Amniotic epithelial cell (primary cell): ENCODE measurements around the gene CYP2A13.
"Not testable (repeated sequence)": the region's sequence is repeated elsewhere in the genome, so short reads cannot be mapped to it uniquely, and the experiment has no call there.

Experiments
- DNase-seq: peaks from one replicate; pipeline ENCODE4 v3.0.0-alpha.2; 2010; ENCODE audit warnings: low read depth

The CYP2A13 gene, protein sequence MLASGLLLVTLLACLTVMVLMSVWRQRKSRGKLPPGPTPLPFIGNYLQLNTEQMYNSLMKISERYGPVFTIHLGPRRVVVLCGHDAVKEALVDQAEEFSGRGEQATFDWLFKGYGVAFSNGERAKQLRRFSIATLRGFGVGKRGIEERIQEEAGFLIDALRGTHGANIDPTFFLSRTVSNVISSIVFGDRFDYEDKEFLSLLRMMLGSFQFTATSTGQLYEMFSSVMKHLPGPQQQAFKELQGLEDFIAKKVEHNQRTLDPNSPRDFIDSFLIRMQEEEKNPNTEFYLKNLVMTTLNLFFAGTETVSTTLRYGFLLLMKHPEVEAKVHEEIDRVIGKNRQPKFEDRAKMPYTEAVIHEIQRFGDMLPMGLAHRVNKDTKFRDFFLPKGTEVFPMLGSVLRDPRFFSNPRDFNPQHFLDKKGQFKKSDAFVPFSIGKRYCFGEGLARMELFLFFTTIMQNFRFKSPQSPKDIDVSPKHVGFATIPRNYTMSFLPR

DNA sequence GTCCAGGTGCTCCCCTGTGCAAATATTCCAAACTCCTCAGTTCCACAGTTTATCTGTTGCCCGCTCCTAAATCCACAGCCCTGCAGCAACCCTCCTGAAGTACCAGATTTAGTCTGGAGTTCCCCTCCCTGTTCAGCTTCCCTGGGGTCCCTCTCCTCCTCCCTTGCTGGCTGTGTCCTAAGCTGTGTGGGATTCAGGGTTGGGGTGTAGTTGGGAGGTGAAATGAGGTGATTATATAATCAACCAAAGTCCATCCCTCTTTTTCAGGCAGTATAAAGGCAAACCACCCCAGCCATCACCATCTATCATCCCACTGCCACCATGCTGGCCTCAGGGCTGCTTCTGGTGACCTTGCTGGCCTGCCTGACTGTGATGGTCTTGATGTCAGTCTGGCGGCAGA is at the start of gene CYP2A13:
TSS of gene CYP2A13 (plus strand) at position 301 of the 400 bp plus-strand sequence. CDS start at position 322, 21 bp downstream.
- DNase-seq, result no peak

DNA sequence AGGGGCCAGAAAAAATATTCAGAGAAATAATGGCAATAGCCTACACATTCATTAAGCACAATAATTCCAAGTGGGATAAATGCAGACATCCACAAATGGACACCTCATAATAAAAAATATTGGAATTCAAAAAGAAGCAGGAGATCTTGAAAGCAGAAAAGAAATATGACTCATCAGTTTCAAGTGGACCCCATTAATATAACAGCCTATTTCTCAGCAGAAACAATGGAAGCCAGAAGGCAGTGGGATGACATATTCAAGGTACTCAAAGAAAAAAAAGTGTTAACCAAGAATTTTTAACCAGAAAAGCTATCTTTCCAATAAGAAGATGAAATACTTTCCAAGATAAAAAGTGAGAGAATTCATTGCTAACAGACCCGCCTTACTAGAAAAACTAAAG is 48.4 kb upstream of the CYP2A13 start:
- no peak for DNase-seq

DNA sequence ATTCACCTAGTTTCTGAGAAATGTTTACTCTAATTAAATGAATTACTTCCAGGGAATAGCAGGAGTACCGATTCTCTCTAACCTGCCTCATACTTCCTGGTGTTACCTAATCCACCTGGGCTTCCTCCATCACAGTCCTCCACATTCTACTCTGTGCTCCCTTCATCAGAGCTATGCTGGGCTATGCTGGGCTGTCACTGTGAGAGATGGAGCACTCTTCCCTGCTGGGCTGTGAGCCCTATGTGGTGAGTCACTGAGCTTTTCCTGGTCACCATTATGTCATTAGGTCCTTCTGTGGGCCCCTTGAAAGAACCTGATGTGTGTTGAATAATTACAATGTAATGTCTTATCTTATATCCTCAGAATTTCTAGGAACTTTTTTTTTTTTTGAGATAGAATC is 43.2 kb upstream of the CYP2A13 start:
- not testable (repeated sequence) for DNase-seq

DNA sequence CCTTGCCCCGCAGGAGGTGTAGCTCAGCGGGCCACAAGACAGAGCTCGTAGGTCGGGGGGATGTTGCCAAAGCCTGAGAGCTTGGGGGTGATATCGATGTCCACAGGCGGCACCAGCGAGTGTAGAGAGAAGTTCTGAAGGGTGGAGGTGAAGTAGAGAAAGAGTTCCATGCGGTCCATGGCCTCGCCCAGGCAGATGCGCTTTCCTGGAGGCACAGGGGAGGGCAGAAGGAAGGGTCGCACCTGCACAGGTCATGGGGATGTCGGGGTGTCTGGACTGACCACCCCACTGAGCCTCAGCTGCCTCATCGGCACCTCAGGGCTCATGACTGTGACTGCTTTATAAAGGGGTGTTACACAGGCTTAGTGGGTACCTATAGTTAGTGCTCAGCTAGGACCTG is 37.8 kb upstream of the CYP2A13 start:
- no peak for DNase-seq

DNA sequence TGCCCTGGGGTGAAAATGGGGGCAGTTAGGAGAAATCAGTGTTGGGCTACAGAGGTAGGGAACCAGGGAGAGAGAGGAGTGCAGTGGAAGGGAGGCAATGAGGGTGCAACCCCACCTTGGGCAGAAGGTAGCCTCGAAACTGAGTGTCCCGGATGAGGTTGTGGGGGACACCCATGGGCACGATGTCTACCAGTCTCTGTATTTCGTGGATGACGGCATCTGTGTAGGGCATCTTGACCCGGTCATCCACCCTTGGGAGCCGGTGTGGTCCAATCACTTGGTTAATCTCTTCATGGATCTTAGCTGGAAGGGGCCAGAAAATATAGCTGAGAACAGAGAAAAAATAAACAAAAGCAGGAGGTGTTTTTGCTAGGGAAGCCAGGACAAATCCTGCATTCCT is 36.1 kb upstream of the CYP2A13 start:
- not testable (repeated sequence) for DNase-seq

DNA sequence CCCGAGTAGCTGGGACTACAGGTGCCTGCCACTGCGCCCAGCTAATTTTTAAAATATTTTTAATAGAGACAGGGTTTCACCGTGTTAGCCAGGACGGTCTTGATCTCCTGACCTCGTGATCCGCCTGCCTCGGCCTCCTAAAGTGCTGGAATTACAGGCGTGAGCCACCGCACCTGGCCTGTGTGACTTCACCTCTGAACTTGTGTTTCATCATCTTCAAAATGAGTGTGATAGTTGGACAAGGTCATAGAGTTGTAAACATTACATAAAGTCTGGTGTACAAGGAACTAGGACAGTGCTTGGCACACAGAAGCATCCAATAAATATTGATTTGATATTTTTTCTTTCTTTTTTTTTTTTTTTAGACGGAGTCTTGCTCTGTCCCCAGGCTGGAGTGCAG is 34.9 kb upstream of the CYP2A13 start:
- not testable (repeated sequence) for DNase-seq

DNA sequence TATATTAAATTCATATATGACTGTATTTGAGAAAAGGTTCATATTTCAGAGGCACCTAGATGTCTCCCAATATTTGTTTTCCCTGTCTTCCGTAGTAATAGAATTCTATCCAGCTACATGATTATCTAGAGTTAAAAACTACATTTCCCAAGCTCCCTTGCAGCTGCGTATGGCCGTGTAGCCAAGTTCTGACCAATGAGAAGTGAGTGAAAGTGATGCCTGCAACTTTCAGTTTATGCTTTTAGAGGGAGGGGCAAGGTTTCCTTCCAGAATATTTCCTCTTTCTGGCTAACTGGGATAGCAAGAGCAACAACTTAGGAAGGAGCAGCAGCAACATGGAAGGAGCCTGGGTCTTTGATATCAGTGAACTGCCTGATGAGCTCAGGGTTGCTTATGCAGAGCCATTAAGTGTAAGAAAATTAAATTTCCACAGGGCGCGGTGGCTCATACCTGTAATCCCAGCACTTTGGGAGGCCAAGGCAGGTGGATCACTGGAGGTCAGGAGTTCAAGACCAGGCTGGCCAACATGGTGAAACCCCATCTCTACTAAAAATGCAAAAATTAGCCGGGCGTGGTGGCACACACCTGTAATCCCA is 23.2 kb upstream of the CYP2A13 start:
- DNase-seq, result peak; percentile 43

DNA sequence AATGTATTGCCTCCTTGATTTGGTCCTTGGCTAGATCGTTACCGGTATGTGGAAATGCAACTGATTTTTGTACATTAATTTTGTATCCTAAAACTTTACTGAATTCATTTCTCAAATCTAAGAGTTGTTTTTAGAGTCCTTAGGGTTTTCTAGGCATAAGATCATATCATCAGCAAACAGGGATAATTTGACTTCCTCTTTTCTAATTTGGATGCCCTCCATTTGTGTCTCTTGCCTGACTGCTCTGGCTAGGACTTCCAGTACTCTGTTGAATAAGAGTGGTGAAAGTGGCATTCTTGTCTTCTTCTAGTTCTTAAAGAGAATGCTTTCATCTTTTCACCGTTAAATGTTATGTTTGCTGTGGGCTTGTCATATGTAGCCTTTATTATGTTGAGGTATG is 12.0 kb upstream of the CYP2A13 start:
- no peak for DNase-seq

DNA sequence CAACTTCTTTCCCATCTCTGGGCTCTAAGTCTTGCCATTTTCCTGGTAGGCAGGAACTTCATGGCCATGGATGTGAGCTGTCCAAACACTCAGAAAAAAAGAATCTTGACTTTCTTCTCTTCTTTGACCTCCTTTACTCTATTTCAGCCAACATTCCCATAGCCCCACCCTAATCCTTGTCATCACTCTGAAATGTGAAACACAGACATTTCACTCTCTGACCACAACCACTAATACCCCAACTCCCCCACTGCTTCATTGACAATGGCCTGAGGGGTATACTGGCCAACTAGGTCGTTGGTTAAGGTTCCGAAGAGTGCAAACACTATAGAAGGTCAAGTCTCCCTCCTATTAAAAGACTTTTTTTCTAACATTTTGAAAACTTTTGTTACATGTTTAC is 4.7 kb upstream of the CYP2A13 start:
- peak; percentile 1 for DNase-seq

DNA sequence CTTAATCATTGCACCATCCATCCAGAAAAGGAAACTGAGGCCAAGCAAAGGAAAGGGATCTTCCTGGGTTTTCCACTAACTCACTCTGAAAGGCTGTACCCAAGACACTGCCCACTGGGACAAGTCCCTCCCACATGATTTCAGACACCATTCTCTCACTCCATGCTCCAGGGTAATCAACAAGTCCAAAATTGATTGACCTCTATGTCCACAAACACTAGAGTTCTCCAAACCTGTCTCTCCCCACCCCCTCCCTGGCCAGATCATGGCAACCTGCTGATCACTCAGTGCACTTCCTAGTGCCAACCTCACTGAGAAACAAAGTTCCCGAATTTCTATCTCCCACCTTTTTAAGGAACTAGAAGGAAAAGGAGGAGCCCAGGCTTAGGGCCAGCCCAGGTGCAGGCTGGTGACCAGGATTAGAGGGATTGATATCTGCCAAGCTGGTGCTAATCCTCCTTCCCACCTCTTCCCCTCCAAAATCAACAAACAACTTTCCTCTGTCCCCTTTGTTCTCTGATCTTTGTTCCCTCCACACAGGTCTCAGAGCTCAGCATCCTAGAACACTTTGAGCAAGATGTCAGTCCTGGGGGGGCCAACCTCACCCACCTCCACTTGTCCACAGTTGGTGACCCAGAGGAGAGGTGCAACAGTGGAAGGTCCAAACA is 2.4 kb upstream of the CYP2A13 start:
- DNase-seq, result no peak

DNA sequence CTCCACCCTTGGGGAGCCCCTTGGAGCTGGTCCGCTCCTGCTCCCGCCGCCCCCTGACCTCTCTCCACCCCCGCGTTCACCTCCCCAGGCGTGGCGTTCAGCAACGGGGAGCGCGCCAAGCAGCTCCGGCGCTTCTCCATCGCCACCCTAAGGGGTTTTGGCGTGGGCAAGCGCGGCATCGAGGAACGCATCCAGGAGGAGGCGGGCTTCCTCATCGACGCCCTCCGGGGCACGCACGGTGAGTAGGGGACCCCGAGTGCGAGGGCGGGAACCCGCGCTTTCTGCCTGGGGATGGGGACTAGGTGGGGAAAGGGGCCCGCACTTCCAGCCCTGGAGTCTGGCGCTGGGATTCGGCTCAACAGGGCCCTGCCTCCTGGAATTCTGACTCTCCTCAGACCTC is 1.7 kb downstream of the CYP2A13 start:
- no peak for DNase-seq

DNA sequence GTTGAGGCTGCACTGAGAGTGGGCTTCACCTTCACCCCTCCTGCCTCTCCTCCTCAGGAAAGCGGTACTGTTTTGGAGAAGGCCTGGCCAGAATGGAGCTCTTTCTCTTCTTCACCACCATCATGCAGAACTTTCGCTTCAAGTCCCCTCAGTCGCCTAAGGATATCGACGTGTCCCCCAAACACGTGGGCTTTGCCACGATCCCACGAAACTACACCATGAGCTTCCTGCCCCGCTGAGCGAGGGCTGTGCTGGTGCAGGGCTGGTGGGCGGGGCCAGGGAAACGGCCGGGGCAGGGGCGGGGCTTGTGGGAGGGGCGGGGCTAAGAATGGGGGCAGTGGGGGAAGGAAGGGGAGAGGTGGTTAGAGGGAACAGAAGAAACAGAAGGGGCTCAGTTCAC is 7.5 kb downstream of the CYP2A13 start:
- no peak for DNase-seq

DNA sequence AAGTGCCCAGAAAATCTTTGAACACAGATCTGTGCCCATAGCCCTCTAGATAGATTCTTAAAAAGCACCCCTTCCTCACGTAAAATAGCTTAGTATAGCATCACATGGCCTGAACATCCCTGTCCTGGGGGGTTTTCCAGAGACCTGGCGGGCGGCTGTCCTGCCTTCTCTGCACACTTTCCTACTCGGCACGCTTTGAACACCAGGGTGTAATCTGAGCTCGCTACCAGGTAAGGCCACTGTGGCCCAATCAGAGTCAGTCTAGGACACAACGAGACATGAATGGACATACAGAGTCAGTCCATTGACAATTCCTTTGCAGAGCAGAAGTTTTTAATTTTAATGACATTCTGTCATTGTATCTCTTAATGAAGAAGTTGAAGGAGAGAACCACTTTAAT is 8.1 kb downstream of the CYP2A13 start:
- no peak for DNase-seq

DNA sequence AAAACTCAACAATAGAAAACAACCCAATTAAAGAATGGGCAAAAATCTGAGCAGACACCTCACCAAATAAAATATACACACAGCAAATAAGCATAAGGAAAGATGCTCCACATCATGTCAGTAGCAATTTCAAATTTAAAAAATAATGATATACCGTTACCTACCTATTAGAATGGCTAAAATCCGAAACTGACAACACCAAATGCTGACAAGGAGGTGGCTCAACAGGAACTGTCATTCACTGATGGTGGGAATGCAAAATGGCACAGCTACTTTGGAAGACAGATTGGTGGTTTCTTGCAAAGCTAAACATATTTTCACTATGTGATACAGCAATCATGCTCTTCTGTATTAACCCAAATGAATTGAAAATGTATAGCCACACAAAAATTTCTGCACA is 9.1 kb downstream of the CYP2A13 start:
- no peak for DNase-seq

DNA sequence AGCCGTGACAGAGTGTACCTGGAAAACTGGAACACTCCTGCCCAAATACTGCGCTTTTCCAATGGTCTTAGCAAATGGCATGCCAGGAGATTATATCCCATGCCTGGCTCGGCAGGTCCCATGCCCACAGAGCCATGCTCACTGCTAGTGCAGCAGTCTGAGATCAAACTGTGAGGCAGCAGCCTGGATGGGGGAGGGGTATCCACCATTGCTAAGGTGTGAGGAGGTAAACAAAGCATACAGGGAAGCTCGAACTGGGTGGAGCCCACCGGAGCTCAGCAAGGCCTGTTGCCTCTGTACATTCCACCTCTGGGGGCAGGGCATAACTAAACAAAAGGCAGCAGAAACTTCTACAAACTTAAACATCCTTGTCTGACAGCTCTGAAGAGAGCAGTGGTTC is 10.5 kb downstream of the CYP2A13 start:
- DNase-seq, result no peak

DNA sequence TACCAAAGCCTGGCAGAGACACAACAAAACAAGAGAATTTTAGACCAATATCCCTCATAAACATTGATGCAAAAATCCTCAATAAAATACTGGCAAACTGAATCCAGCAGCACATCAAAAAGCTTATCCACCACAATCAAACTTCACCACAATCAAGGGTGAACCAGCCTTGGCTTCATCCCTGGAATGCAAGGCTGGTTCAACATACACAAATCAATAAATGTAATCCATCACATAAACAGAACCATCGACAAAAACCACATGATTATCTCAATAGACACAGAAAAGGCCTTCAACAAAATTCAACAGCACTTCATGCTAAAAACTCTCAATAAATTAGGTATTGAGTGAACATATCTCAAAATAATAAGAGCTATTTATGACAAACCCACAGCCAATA is 14.0 kb downstream of the CYP2A13 start:
- not testable (repeated sequence) for DNase-seq

DNA sequence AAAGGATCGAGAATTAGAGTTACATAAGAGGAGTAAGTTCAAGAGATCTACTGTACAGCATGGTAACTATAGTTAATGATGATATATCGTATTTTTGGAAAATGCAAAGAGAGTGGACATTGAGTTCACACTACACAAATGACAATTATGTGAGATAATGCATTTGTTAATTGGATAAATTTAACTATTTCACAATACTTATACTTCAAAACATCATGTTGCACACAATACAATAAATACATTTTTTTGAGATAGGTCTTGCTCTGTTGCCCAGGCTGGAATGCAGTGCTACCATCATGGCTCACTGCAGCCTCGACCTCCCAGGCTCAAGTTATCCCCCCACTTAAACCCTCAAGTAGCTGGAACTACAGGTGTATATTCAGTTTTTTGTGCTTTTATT is 17.9 kb downstream of the CYP2A13 start:
- DNase-seq, result no peak

DNA sequence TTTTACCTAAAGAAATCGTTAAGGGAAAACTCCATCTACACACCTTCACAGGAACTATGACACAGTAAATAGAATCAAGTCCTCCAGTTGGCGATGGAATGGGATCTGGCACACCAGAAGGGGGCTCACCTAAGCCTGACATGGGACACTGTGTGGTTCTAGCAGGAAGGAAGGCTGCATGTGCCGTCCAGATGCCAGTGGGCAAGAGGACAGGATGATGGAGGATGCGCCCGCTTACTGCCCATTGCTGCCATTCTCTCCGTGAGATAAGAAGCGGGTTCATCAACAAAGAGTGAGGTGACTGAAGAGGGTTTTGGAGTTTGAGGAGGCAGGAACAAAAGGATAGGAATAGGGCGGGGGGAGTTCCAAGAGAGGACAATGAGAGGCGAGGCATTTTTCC is 23.0 kb downstream of the CYP2A13 start:
- no peak for DNase-seq

DNA sequence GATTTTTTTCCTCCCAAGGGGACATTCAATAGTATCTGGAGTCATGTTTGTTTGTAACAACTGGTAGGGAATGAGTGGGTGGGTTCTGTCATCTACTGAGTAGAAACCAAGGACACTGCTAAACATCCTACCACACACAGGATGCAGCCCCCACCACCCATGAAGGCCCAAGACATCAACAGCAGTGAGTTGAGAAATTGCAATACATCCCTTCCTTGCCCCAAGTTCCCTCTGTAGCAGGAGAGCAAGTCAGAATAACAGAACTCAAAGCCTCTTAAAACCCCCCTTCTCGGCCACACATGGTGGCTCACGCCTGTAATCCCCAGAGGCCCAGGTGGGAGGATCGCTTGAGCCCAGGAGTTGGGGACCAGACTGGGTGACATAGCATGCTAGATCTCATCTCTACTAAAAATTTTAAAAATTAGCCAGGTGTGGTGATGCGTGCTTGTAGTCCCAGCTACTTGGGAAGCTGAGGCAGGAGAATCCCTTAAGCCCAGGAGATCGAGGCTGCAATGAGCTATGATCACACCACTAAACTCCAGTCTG is 23.6 kb downstream of the CYP2A13 start:
- no peak for DNase-seq

DNA sequence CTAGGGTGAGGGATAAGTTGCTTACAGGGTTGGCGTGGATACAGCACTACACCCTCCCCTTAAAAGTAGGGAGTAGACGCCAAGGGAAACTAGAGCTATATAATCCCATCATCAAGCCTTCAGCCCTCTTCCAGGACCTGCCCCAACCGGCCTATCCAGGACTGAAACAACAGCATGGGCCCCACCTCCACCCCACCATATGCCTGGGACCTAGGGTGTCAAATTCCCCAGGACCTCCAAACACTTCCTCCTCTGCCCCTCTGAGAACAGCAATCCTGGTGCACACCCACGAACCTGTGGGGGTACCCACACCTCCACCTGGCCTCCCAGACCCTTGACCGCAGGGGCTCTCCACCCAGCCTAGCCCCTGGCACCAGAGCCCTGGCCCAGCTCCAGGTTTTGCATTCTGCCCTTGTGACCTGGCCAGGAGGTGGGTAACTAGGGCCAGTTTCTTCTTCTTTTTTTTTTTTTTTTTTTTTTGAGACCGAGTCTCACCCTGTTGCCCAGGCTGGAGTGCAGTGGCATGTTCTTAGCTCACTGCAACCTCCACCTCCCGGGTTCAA is 24.6 kb downstream of the CYP2A13 start:
- no peak for DNase-seq

DNA sequence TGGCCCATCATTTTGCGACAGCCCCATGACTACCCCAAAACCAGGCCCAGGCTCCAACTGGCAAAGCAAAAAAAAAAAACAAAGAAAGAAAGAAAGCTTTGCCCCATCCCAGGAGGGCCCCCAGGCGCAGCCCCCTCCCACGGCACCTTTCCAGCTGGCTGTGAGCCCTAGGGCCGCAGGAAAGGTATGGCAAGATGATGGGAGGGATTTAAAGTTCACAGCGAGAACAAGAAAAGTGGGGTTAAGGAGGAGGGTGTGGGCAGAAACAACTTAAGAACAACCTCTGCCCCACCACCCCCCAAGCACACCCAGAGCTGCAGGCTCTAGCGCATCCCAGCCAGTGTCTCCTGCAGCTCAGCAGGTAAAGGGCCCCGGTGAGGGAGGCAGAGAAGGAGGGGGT is 25.9 kb downstream of the CYP2A13 start, which contains the start of gene CYP2F1:
TSS of gene CYP2F1 (plus strand) at position 301 of the 400 bp plus-strand sequence. CDS start 1,757 bp downstream, outside the sequence.
- DNase-seq, result no peak

DNA sequence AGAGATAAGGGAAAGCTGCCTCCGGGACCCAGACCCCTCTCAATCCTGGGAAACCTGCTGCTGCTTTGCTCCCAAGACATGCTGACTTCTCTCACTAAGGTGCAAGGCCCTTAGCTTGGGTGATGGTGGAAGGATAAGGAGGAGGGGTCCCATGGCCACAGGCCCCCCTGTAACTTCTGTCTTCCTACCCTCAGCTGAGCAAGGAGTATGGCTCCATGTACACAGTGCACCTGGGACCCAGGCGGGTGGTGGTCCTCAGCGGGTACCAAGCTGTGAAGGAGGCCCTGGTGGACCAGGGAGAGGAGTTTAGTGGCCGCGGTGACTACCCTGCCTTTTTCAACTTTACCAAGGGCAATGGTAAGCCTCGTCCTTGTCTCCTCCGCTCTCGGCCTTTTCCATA is 28.0 kb downstream of the CYP2A13 start:
- DNase-seq, result no peak
